OCI-LY1 (cell line): Measurements from ENCODE around the gene ZNF717.
"Not testable (repeated sequence)": the region's sequence is repeated elsewhere in the genome, so short reads cannot be mapped to it uniquely, and the experiment has no call there.

ENCODE experiments used
- H2AFZ ChIP-seq: fragments of 200-600 bp; sonication (generic), shearing (Covaris generic); 2 replicates; pipeline ENCODE4 v1.6.0; 2014; ENCODE audit warnings: antibody characterized with exemption, mild to moderate bottlenecking, low read length
- H3F3A ChIP-seq: fragments of 200-600 bp; sonication (generic), shearing (Covaris generic); 2 replicates; pipeline ENCODE4 v1.6.0; 2014; ENCODE audit warnings: mild to moderate bottlenecking, antibody characterized with exemption, low read length, moderate library complexity; ENCODE audit not compliant: insufficient read depth
- H3K27ac ChIP-seq: fragments of 200-600 bp; sonication (generic); 2 replicates; pipeline ENCODE4 v1.5.1; 2014; ENCODE audit warnings: low read length, mixed run types, mild to moderate bottlenecking, low read depth; ENCODE audit not compliant: poor library complexity, severe bottlenecking
- H3K27me3 ChIP-seq: fragments of 200-600 bp; sonication (generic); 2 replicates; pipeline ENCODE4 v1.6.0; 2014; ENCODE audit warnings: antibody characterized with exemption, mild to moderate bottlenecking, low read length, moderate library complexity; ENCODE audit not compliant: insufficient read depth
- H3K36me3 ChIP-seq: fragments of 200-600 bp; sonication (generic); 2 replicates; pipeline ENCODE4 v1.6.1; 2014; ENCODE audit warnings: mild to moderate bottlenecking, antibody characterized with exemption, low read length, moderate library complexity, mixed read lengths; ENCODE audit not compliant: insufficient read depth
- H3K4me1 ChIP-seq: fragments of 200-600 bp; sonication (generic); 2 replicates; pipeline ENCODE4 v1.5.1; 2014; ENCODE audit warnings: mild to moderate bottlenecking, low read length, moderate library complexity; ENCODE audit not compliant: insufficient read depth, severe bottlenecking
- H3K4me2 ChIP-seq: fragments of 200-600 bp; sonication (generic), shearing (Covaris generic); 2 replicates; pipeline ENCODE4 v1.6.1; 2014; ENCODE audit warnings: low read length
- H3K4me3 ChIP-seq: fragments of 200-600 bp; sonication (generic); 2 replicates; pipeline ENCODE4 v1.5.1; 2014; ENCODE audit warnings: low read length, low read depth, mild to moderate bottlenecking, mixed read lengths; ENCODE audit not compliant: poor library complexity, severe bottlenecking
- H3K79me2 ChIP-seq: fragments of 200-600 bp; shearing (Covaris generic); 2 replicates; pipeline ENCODE4 v1.6.1; 2016; ENCODE audit warnings: mixed run types, low read length, mixed read lengths; ENCODE audit not compliant: insufficient read depth
- H3K9ac ChIP-seq: fragments of 200-600 bp; sonication (generic), shearing (Covaris generic); 2 replicates; pipeline ENCODE4 v1.6.1; 2014; ENCODE audit warnings: mild to moderate bottlenecking, low read length, mixed read lengths
- H3K9me2 ChIP-seq: fragments of 200-600 bp; sonication (generic), shearing (Covaris generic); 2 replicates; pipeline ENCODE4 v1.6.1; 2014; ENCODE audit warnings: low read depth, mild to moderate bottlenecking, low read length, mixed read lengths
- H3K9me3 ChIP-seq: fragments of 200-600 bp; shearing (Covaris generic); 2 replicates; pipeline ENCODE4 v1.6.1; 2014; ENCODE audit warnings: low read length, mixed read lengths
- H4K20me1 ChIP-seq: fragments of 200-600 bp; sonication (generic), shearing (Covaris generic); 2 replicates; pipeline ENCODE4 v1.6.0; 2016; ENCODE audit warnings: mild to moderate bottlenecking, low read length; ENCODE audit not compliant: insufficient read depth
- CTCF ChIP-seq: fragments of 200-600 bp; sonication (generic), shearing (Covaris generic); IDR thresholded peaks from 2 replicates; pipeline ENCODE4 v1.5.1; 2017; ENCODE audit warnings: mild to moderate bottlenecking, antibody characterized with exemption, low read length, moderate library complexity, mixed read lengths

The ZNF717 gene

GRCh38 chr3:75785081-75785755, at the start of gene ZNF717:
Gene ZNF717 (minus strand): TSS chr3:75785549. CDS start chr3:75783362, 2,187 bp downstream.
- H3K27me3 ChIP-seq, H3K4me1 ChIP-seq, H2AFZ ChIP-seq, H3K27ac ChIP-seq, H3K9me2 ChIP-seq, H3K79me2 ChIP-seq, H3K9me3 ChIP-seq, H4K20me1 ChIP-seq, H3F3A ChIP-seq: not testable (repeated sequence)
- peak within 1 kb of the TSS; percentile 64 for H3K4me2 ChIP-seq
- H3K9ac ChIP-seq: peak within 1 kb of the TSS; percentile 63
- H3K4me3 ChIP-seq: peak within 1 kb of the TSS; percentile 68
- H3K36me3 ChIP-seq: peaks cover 15% of the 10 kb centered on the region

- not testable (repeated sequence) for H3K79me2 ChIP-seq, H3K4me3 ChIP-seq, H3F3A ChIP-seq, H3K4me2 ChIP-seq, H3K9me2 ChIP-seq, H3K36me3 ChIP-seq, H3K27ac ChIP-seq, H3K4me1 ChIP-seq, H4K20me1 ChIP-seq, H2AFZ ChIP-seq, H3K27me3 ChIP-seq, H3K9ac ChIP-seq, H3K9me3 ChIP-seq
Observed at GRCh38 chr3:75831076-75831475, 45.7 kb upstream of the ZNF717 start.

GRCh38 chr3:75818019-75818418, 32.7 kb upstream of the ZNF717 start:
- not testable (repeated sequence) for H3K4me1 ChIP-seq, H3K79me2 ChIP-seq, H3K36me3 ChIP-seq, H2AFZ ChIP-seq, H3K4me3 ChIP-seq, H3K9me3 ChIP-seq, H3F3A ChIP-seq, H3K9ac ChIP-seq, H3K27me3 ChIP-seq, H3K27ac ChIP-seq, H4K20me1 ChIP-seq, H3K9me2 ChIP-seq, H3K4me2 ChIP-seq
- TF ChIP-seq CTCF: peak; percentile 22; the same call in 1 of the 2 replicates

- H3K27me3 ChIP-seq, H3K79me2 ChIP-seq, H3K9me3 ChIP-seq, H3K27ac ChIP-seq, H2AFZ ChIP-seq, H3K36me3 ChIP-seq, H3K4me3 ChIP-seq, H3F3A ChIP-seq, H4K20me1 ChIP-seq, H3K9ac ChIP-seq, H3K4me1 ChIP-seq, H3K9me2 ChIP-seq, H3K4me2 ChIP-seq: not testable (repeated sequence)
Observed at GRCh38 chr3:75816287-75817180, 31.2 kb upstream of the ZNF717 start.
